CD4-positive, alpha-beta memory T cell (primary cell): ENCODE data around the gene ZNF761. TPM values are rescaled to one million over a fixed set of nuclear protein-coding genes. Genes with fewer than 3 reads are reported as not detected.
"Not testable (repeated sequence)": the region's sequence is repeated elsewhere in the genome, so short reads cannot be mapped to it uniquely, and the experiment has no call there.

Source experiments
- CTCF ChIA-PET: fragments of 350-600 bp; sonication (Branson Sonifier 250); formaldehyde crosslinking; loops from one replicate; lab custom pipeline; 2021; ENCODE audit warnings: inconsistent platforms; ENCODE audit not compliant: partially characterized antibody; lab: Charles Lee
- POLR2A ChIA-PET: fragments of 350-600 bp; sonication (Branson Sonifier 250); formaldehyde crosslinking; loops from one replicate; lab custom pipeline; 2021; ENCODE audit not compliant: partially characterized antibody; lab: Charles Lee
- DNase-seq, 5 donors: peaks; one replicate each; pipeline versions ENCODE4 v3.0.0 to v3.0.0-alpha.2; 2020 to 2022; ENCODE audit warnings: mixed read lengths in 1 of 5
- H3K27ac ChIP-seq: one replicate; pipeline ENCODE4 v1.7.0; 2013; ENCODE audit warnings: low read depth, low read length
- H3K27me3 ChIP-seq: 2 replicates; pipeline ENCODE4 v1.7.0; 2013; ENCODE audit warnings: mild to moderate bottlenecking, low read length, moderate library complexity; ENCODE audit not compliant: insufficient read depth
- H3K36me3 ChIP-seq: 2 replicates; pipeline ENCODE4 v1.7.0; 2013; ENCODE audit warnings: mild to moderate bottlenecking, low read length, moderate library complexity; ENCODE audit not compliant: insufficient read depth
- H3K4me1 ChIP-seq: 2 replicates; pipeline ENCODE4 v1.7.0; 2013; ENCODE audit warnings: mild to moderate bottlenecking, low read length, moderate library complexity; ENCODE audit not compliant: insufficient read depth
- H3K4me3 ChIP-seq, 2 donors: one replicate each; pipeline ENCODE4 v1.7.0; 2013; ENCODE audit warnings: low read length in 2 of 2, mild to moderate bottlenecking in 1 of 2
- H3K9me3 ChIP-seq, 2 donors: one replicate each; pipeline ENCODE4 v1.7.0; 2013; ENCODE audit warnings: low read length in 2 of 2, control low read depth in 1 of 2; ENCODE audit not compliant: control insufficient read depth in 1 of 2
- H3K27ac Mint-ChIP-seq, 7 donors: one replicate each; pipeline ENCODE4 v1.8.0; 2020 to 2021; ENCODE audit warnings: mixed read lengths in 7 of 7, mild to moderate bottlenecking in 6 of 7, inconsistent platforms in 3 of 7, moderate library complexity in 3 of 7
- H3K27me3 Mint-ChIP-seq, 2 donors: one replicate each; pipeline ENCODE4 v1.8.0; 2020 to 2021; ENCODE audit warnings: mixed read lengths in 2 of 2
- H3K36me3 Mint-ChIP-seq, 2 donors: one replicate each; pipeline ENCODE4 v1.8.0; 2020 to 2021; ENCODE audit warnings: mixed read lengths in 2 of 2, inconsistent platforms in 1 of 2, mild to moderate bottlenecking in 1 of 2
- H3K4me1 Mint-ChIP-seq, 4 donors: one replicate each; pipeline ENCODE4 v1.8.0; 2020 to 2021; ENCODE audit warnings: mixed read lengths in 4 of 4, mild to moderate bottlenecking in 1 of 4
- H3K4me3 Mint-ChIP-seq, 8 donors: one replicate each; pipeline ENCODE4 v1.8.0; 2020 to 2021; ENCODE audit warnings: mixed read lengths in 8 of 8, mild to moderate bottlenecking in 7 of 8, moderate library complexity in 6 of 8, inconsistent platforms in 3 of 8
- H3K9me3 Mint-ChIP-seq, 8 donors: one replicate each; pipeline ENCODE4 v1.8.0; 2020 to 2021; ENCODE audit warnings: mixed read lengths in 8 of 8, mild to moderate bottlenecking in 5 of 8, inconsistent platforms in 3 of 8, moderate library complexity in 1 of 8
- intact Hi-C: fragments of 100-400 bp; cut with micrococcal nuclease; formaldehyde crosslinking; loops from one replicate; pipeline ENCODE4 v1.15.1; 2023
- polyA plus RNA-seq, 2 donors: library from polyadenylated mRNA; unstranded; fragments of 300-500 nt; fragmentation: Illumina TruSeq; gene quantifications; one replicate each; pipeline ENCODE4 v1.2.3, GENCODE V29; 2021
- total RNA-seq, 2 experiments: library from RNA; stranded (reverse); gene quantifications; one replicate each; pipeline ENCODE4 v1.2.3, GENCODE V29; 2021

ZNF761 gene
- total and polyA plus RNA-seq, 4 experiments from 2014 or later = 11.2 to 20.2 (median 14.9) TPM

GRCh38 chr19:53455828-53456227 is 24.0 kb downstream of the ZNF761 start:
- Mint-ChIP-seq H3K36me3 (peaks cover 67 to 73% of the 10 kb centered on the region in 2 donors), H3K27ac (no peak overlapping the region), H3K27me3 (no peaks in the 10 kb centered on the region), H3K9me3 (peaks cover 3 to 96% (median 91%) of the 10 kb centered on the region in 8 donors), H3K4me3 (no peak overlapping the region), H3K4me1 (no peaks in the 10 kb centered on the region)
- no peak overlapping the region for H3K27ac ChIP-seq
- H3K4me1 ChIP-seq = no peaks in the 10 kb centered on the region
- peaks cover 27% of the 10 kb centered on the region for H3K36me3 ChIP-seq
- intact Hi-C loops = no loop called here
- peaks cover 10 to 64% of the 10 kb centered on the region in 2 donors for H3K9me3 ChIP-seq
- ChIA-PET CTCF (no interaction called here), POLR2A (no interaction called here)
- H3K4me3 ChIP-seq = no peak overlapping the region
- H3K27me3 ChIP-seq = no peaks in the 10 kb centered on the region
- DNase-seq = no peak

DNA sequence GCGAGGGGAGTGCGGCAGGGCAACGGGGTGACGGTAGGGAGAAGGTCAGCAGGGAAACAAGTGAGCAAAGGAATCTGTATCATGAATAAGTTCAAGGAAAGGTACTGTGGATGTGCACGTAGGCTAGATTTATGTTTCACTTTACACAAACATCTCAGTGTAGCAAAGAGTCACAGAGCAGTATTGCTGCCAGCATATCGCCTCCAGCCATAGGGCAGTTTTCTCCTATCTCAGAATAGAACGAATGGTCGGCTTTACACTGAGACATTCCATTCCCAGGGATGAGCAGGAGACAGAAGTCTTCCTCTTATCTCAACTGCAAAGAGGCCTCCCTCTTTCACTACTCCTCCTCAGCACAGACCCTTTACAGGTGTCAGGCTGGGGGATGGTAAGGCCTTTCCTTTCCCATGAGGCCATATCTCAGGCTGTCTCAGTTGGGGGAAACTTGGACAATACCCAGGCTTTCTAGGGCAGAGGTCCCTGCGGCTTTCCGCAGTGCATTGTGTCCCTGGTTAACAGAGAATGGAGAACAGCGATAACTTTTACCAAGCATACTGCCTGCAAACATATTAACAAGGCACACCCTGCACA is 28.4 kb downstream of the ZNF761 start:
- H3K36me3 ChIP-seq, intact Hi-C loops, H3K27ac Mint-ChIP-seq, H3K4me1 ChIP-seq, H3K4me1 Mint-ChIP-seq, CTCF ChIA-PET, POLR2A ChIA-PET, H3K4me3 ChIP-seq, H3K27ac ChIP-seq, DNase-seq, H3K4me3 Mint-ChIP-seq, H3K27me3 ChIP-seq: not testable (repeated sequence)
- H3K9me3 ChIP-seq = peaks cover 10 to 53% of the 10 kb centered on the region in 2 donors
- peaks cover 14 to 84% (median 78%) of the 10 kb centered on the region in 8 donors for H3K9me3 Mint-ChIP-seq
- H3K36me3 Mint-ChIP-seq = peaks cover 36 to 40% of the 10 kb centered on the region in 2 donors
- H3K27me3 Mint-ChIP-seq = peaks cover 8 to 10% of the 10 kb centered on the region in 2 donors

GRCh38 chr19:53461866-53462265 is 30.1 kb downstream of the ZNF761 start:
- H3K9me3 ChIP-seq = peaks cover 0 to 38% of the 10 kb centered on the region in 2 donors
- peaks cover 14 to 67% (median 63%) of the 10 kb centered on the region in 8 donors for H3K9me3 Mint-ChIP-seq

DNA sequence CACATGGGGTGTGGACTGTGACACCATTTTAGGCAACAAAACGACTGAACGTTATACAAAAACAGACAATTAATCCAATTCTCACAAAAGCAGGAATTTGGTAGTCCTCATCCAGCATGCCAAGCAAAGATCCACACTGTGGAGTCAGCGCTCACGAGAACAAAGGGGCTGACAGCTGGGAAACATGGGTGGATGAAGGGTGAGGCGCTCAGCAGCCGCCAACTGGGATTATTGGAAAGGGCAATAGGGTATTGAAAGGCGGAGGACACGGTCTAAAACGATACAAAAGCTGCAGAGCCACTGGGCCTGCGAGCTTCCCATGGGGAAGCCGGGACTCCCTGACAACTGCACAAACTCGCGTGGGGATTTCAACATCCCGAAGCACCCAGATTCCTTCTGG is 31.1 kb downstream of the ZNF761 start:
- ChIA-PET POLR2A (no interaction called here), CTCF (no interaction called here)
- H3K36me3 ChIP-seq = no peaks in the 10 kb centered on the region
- H3K4me3 ChIP-seq = no peak overlapping the region
- DNase-seq = no peak
- peaks cover 14 to 57% (median 54%) of the 10 kb centered on the region in 8 donors for H3K9me3 Mint-ChIP-seq
- intact Hi-C loops = no loop called here
- peaks cover 8% of the 10 kb centered on the region for H3K4me1 ChIP-seq
- H3K4me1 Mint-ChIP-seq = peaks cover 2 to 21% (median 7%) of the 10 kb centered on the region in 4 donors
- peaks cover 8 to 10% of the 10 kb centered on the region in 2 donors for H3K27me3 Mint-ChIP-seq
- peak overlapping the region in 1 of 8 donors; percentile 53 for H3K4me3 Mint-ChIP-seq
- peaks cover 13 to 25% of the 10 kb centered on the region in 2 donors for H3K36me3 Mint-ChIP-seq
- peak overlapping the region in 1 of 7 donors; percentile 24 for H3K27ac Mint-ChIP-seq
- no peaks in the 10 kb centered on the region for H3K27me3 ChIP-seq
- H3K27ac ChIP-seq = no peak overlapping the region
- peaks cover 0 to 28% of the 10 kb centered on the region in 2 donors for H3K9me3 ChIP-seq

More at GRCh38 chr19:53461866-53462265, 30.1 kb downstream of the ZNF761 start:
- peaks cover 0 to 14% (median 1%) of the 10 kb centered on the region in 4 donors for H3K4me1 Mint-ChIP-seq
- Histone ChIP-seq H3K4me1 (peaks cover 3% of the 10 kb centered on the region), H3K27me3 (no peaks in the 10 kb centered on the region), H3K36me3 (no peaks in the 10 kb centered on the region), H3K4me3 (no peak overlapping the region), H3K27ac (no peak overlapping the region)
- ChIA-PET POLR2A (no interaction called here), CTCF (no interaction called here)
- no peak overlapping the region for H3K4me3 Mint-ChIP-seq
- peaks cover 8 to 10% of the 10 kb centered on the region in 2 donors for H3K27me3 Mint-ChIP-seq
- peaks cover 20 to 24% of the 10 kb centered on the region in 2 donors for H3K36me3 Mint-ChIP-seq
- intact Hi-C loops = no loop called here
- DNase-seq = no peak
- no peak overlapping the region for H3K27ac Mint-ChIP-seq

DNA sequence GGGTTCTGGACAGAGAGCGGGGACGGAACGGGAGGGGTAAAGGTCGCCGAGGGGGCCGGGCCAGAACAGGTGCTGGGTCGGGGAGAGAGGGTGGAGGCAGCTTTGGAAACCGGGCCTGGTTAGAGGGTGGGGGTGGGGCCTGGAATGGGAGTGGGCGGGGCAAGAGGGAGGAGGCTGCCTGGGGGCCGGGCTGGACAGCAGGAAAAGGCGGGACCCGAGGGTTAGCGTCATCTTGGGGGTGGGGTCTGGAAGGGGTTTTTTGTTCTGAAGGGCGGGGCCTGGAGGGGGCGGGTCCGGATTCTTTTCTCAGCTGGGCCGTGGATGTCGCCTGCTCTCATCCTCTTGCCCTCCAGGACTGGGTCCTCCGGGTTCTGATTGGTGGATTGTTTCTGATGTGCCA is 31.5 kb downstream of the ZNF761 start:
- CTCF ChIA-PET = no interaction called here
- POLR2A ChIA-PET = no interaction called here
- H3K27ac Mint-ChIP-seq = peak overlapping the region in 2 of 7 donors; percentile 8 to 41
- H3K36me3 ChIP-seq = no peaks in the 10 kb centered on the region
- H3K9me3 ChIP-seq = peaks cover 0 to 24% of the 10 kb centered on the region in 2 donors
- H3K27ac ChIP-seq = no peak overlapping the region
- peaks cover 9% of the 10 kb centered on the region for H3K4me1 ChIP-seq
- no peak overlapping the region for H3K4me3 ChIP-seq
- no peaks in the 10 kb centered on the region for H3K27me3 ChIP-seq
- peaks cover 11 to 24% of the 10 kb centered on the region in 2 donors for H3K36me3 Mint-ChIP-seq
- intact Hi-C loops = no loop called here
- no peak for DNase-seq
- H3K9me3 Mint-ChIP-seq = peaks cover 13 to 55% (median 50%) of the 10 kb centered on the region in 8 donors
- peaks cover 4 to 25% (median 10%) of the 10 kb centered on the region in 4 donors for H3K4me1 Mint-ChIP-seq
- H3K4me3 Mint-ChIP-seq = peak overlapping the region in 2 of 8 donors; percentile 33 to 53
- H3K27me3 Mint-ChIP-seq = peaks cover 8 to 10% of the 10 kb centered on the region in 2 donors

DNA sequence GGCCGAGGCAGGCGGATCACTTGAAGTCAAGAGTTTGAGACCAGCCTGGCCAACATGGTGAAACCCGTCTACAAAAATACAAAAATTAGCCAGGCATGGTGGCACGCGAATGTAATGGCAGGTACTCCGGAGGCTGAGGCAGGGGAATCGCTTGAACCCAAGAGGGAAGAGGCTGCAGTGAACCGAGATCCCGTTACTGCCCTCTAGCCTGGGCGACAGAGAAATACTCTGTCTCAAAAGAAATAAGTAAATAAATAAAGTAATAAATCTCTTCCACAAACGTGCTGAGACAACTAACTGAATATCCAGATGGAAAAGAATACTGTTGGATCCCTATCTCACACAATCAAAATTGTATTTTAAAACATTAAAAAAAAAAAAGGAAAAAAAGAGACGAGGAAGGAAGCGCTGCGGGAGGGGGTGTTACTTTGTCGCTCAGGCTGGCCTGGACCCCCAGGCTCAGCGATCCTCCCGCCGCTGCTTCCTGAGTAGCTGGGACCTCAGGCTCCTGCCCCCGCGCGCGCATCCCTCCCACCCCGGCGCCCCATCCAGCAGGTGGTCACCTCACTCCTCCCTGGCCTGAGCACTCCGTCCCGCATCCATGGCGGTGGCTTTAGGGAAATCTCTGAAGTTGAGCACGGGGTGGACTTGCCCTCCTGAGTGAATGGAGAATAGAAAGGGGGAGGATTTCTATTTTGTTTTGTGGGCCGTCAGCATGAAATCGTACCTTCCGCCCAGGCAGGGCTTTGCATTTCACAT is 35.1 kb downstream of the ZNF761 start:
- H3K27ac ChIP-seq = peak overlapping the region; percentile 51
- CTCF ChIA-PET = no interaction called here
- Mint-ChIP-seq H3K27me3 (peaks cover 8 to 10% of the 10 kb centered on the region in 2 donors), H3K27ac (peak overlapping the region; percentile 83 to 94 (median 91)), H3K4me1 (peaks cover 14 to 42% (median 24%) of the 10 kb centered on the region in 4 donors), H3K4me3 (peak overlapping the region; percentile 89 to 96 (median 93)), H3K36me3 (peaks cover 27 to 29% of the 10 kb centered on the region in 2 donors), H3K9me3 (peaks cover 3 to 28% (median 21%) of the 10 kb centered on the region in 8 donors)
- POLR2A ChIA-PET = no interaction called here
- no peaks in the 10 kb centered on the region for H3K36me3 ChIP-seq
- peaks cover 13% of the 10 kb centered on the region for H3K4me1 ChIP-seq
- peaks cover 0 to 7% of the 10 kb centered on the region in 2 donors for H3K9me3 ChIP-seq
- H3K27me3 ChIP-seq = no peaks in the 10 kb centered on the region
- no peak for DNase-seq
- peak overlapping the region in 1 of 2 donors; percentile 62 for H3K4me3 ChIP-seq
- intact Hi-C loops = loop anchor here (1.0 to 5.0 kb wide), 6 partner anchors 36 to 270 kb away; partner anchors contain the start of genes ZNF525, ZNF761, ZNF765 and ZNF845
